ENCODE results near the gene CSNK1D. TPM values are rescaled to one million over a fixed set of nuclear protein-coding genes. Genes with fewer than 3 reads are reported as not detected.
A peak's percentile ranks its signal among the peaks of the same experiment; 100 is the strongest.

Gene CSNK1D
- total RNA-seq, 1 donor from 2014 or later: 86.8 TPM

- peak; percentile 75 to 91 for DNase-seq (ENCODE audit: low spot score in 2 of 2)
- Histone ChIP-seq H3K27me3 (no peaks in the 10 kb centered on the region), H3K9me3 (no peaks in the 10 kb centered on the region), H3K4me1 (peaks cover 40 to 50% of the 10 kb centered on the region in 2 donors), H3K27ac (peak overlapping the region; percentile 66 to 77), H3K36me3 (peaks cover 62 to 63% of the 10 kb centered on the region in 2 donors), H3K4me3 (peak overlapping the region in 1 of 2 donors; percentile 21)
- no peak for TF ChIP-seq CTCF (IDR thresholded peaks at IDR 0.05)
- intact Hi-C loops (cut with DNase I): loop anchor here (5.0 kb wide), 1 partner anchor 34 kb away; no protein-coding TSS in a partner anchor
Measured at GRCh38 chr17:82241183-82241925, 32.1 kb downstream of the CSNK1D start.

GRCh38 chr17:82240506-82241182 lies 32.9 kb downstream of the CSNK1D start:
- no peak for DNase-seq (ENCODE audit: low spot score in 2 of 2)
- H3K27ac ChIP-seq: peak overlapping the region; percentile 66 to 77
- peaks cover 47 to 55% of the 10 kb centered on the region in 2 donors for H3K4me1 ChIP-seq
- peaks cover 55 to 56% of the 10 kb centered on the region in 2 donors for H3K36me3 ChIP-seq
- H3K4me3 ChIP-seq: no peak overlapping the region
- no peak for TF ChIP-seq CTCF (IDR thresholded peaks at IDR 0.05)
- intact Hi-C loops (cut with DNase I): loop anchor here (5.0 kb wide), 1 partner anchor 33 kb away; no protein-coding TSS in a partner anchor
- no peaks in the 10 kb centered on the region for H3K9me3 ChIP-seq
- no peaks in the 10 kb centered on the region for H3K27me3 ChIP-seq

- Histone ChIP-seq H3K9me3 (no peaks in the 10 kb centered on the region), H3K4me3 (no peak overlapping the region), H3K36me3 (peaks cover 49 to 50% of the 10 kb centered on the region in 2 donors), H3K27ac (peak overlapping the region; percentile 66 to 77), H3K4me1 (peaks cover 47 to 55% of the 10 kb centered on the region in 2 donors), H3K27me3 (no peaks in the 10 kb centered on the region)
- intact Hi-C loops (cut with DNase I): loop anchor here (5.0 kb wide), 1 partner anchor 33 kb away; no protein-coding TSS in a partner anchor
- DNase-seq (ENCODE audit: low spot score in 2 of 2): no peak
- no peak for TF ChIP-seq CTCF (IDR thresholded peaks at IDR 0.05)
Measured at GRCh38 chr17:82239926-82240505, 33.5 kb downstream of the CSNK1D start.

- TF ChIP-seq CTCF (IDR thresholded peaks at IDR 0.05): no peak
- peaks cover 47 to 55% of the 10 kb centered on the region in 2 donors for H3K4me1 ChIP-seq
- DNase-seq (ENCODE audit: low spot score in 2 of 2): no peak
- H3K9me3 ChIP-seq: no peaks in the 10 kb centered on the region
- intact Hi-C loops (cut with DNase I): no loop called here
- no peak overlapping the region for H3K4me3 ChIP-seq
- peak overlapping the region; percentile 35 to 77 for H3K27ac ChIP-seq
- no peaks in the 10 kb centered on the region for H3K27me3 ChIP-seq
- peaks cover 43 to 44% of the 10 kb centered on the region in 2 donors for H3K36me3 ChIP-seq
Measured at GRCh38 chr17:82239401-82239925, 34.0 kb downstream of the CSNK1D start.

GRCh38 chr17:82238472-82239201 lies 34.9 kb downstream of the CSNK1D start:
- no peak overlapping the region for H3K4me3 ChIP-seq
- peak overlapping the region; percentile 35 to 62 for H3K27ac ChIP-seq
- intact Hi-C loops (cut with DNase I): no loop called here
- peaks cover 35 to 38% of the 10 kb centered on the region in 2 donors for H3K36me3 ChIP-seq
- no peaks in the 10 kb centered on the region for H3K9me3 ChIP-seq
- TF ChIP-seq CTCF (IDR thresholded peaks at IDR 0.05): no peak
- peak in 1 of 2 donors; percentile 85 for DNase-seq (ENCODE audit: low spot score in 2 of 2)
- peaks cover 47 to 55% of the 10 kb centered on the region in 2 donors for H3K4me1 ChIP-seq
- H3K27me3 ChIP-seq: no peaks in the 10 kb centered on the region
